Gastroesophageal sphincter (tissue), 3 donors: ENCODE results near the gene GPC4.

Experiments used
- POLR2AphosphoS5 ChIP-seq: sonication (generic); formaldehyde crosslinking; IDR thresholded peaks from one replicate; pipeline ENCODE4 v1.6.1; 2017; ENCODE audit warnings: antibody characterized with exemption
- TF ChIP-seq, protein P1 (sequence below), 4 experiments: fragments of 200-600 bp in 2 of 4; fragments of 450-650 bp in 2 of 4; sonication (generic) in 1 of 4; IDR thresholded peaks; one replicate each; pipeline ENCODE4 v1.5.1; 2017 to 2019; ENCODE audit warnings: antibody characterized with exemption in 4 of 4, mild to moderate bottlenecking in 2 of 4, moderate library complexity in 2 of 4

DNA sequence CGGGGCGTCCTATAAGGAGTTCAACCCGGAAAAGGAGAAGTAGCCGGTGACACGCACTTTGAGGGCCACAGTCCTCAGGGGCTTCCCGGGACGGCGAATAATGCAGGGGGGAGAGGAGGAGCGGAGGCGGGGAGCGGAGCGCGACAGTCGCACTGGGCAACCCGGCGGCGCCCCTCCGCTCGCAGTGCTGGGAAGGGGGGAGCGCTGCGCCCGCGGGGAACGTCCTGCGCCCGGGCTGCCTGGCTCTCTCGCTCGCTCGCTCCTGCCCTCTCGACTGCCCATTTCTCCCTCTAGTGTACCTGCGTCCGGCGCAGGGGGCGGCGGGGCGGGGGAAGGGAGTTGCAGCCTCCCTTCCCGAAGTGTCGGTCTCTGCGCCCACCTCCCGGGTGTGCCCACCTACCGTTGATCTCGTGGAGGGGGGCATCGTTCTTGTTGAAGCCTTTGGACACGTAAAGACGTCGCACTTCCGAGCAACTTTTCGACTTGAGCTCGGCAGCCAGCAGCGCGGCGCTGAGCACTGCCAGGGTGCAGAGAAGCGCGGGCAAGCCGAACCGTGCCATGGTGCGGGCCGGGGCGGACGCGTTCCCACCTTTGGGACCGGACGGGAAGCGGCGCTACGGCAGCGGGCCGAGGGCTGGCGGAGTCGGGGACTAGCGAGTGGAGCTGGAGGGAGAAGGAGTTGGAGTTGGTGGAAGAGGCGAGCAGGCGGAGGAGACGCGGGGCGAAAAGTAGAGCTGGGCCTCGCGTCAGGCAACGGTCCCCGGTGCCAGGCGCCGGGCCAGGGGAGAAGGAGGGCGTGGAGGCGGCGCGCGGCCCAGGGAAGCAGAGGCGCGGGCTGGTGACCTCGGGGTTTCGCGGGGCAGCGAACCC is 648 bp downstream of the GPC4 start:
- TF ChIP-seq POLR2AphosphoS5: no peak
- TF ChIP-seq, protein P1, sequence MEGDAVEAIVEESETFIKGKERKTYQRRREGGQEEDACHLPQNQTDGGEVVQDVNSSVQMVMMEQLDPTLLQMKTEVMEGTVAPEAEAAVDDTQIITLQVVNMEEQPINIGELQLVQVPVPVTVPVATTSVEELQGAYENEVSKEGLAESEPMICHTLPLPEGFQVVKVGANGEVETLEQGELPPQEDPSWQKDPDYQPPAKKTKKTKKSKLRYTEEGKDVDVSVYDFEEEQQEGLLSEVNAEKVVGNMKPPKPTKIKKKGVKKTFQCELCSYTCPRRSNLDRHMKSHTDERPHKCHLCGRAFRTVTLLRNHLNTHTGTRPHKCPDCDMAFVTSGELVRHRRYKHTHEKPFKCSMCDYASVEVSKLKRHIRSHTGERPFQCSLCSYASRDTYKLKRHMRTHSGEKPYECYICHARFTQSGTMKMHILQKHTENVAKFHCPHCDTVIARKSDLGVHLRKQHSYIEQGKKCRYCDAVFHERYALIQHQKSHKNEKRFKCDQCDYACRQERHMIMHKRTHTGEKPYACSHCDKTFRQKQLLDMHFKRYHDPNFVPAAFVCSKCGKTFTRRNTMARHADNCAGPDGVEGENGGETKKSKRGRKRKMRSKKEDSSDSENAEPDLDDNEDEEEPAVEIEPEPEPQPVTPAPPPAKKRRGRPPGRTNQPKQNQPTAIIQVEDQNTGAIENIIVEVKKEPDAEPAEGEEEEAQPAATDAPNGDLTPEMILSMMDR (IDR thresholded peaks at IDR 0.05): no peak
